Midbrain (tissue), 1 donor: ENCODE data around the gene XRCC3.

ENCODE experiments used
- DNase-seq: peaks from one replicate; lab custom pipeline; 2025; lab: John Stamatoyannopoulos, UW

Gene XRCC3

DNA sequence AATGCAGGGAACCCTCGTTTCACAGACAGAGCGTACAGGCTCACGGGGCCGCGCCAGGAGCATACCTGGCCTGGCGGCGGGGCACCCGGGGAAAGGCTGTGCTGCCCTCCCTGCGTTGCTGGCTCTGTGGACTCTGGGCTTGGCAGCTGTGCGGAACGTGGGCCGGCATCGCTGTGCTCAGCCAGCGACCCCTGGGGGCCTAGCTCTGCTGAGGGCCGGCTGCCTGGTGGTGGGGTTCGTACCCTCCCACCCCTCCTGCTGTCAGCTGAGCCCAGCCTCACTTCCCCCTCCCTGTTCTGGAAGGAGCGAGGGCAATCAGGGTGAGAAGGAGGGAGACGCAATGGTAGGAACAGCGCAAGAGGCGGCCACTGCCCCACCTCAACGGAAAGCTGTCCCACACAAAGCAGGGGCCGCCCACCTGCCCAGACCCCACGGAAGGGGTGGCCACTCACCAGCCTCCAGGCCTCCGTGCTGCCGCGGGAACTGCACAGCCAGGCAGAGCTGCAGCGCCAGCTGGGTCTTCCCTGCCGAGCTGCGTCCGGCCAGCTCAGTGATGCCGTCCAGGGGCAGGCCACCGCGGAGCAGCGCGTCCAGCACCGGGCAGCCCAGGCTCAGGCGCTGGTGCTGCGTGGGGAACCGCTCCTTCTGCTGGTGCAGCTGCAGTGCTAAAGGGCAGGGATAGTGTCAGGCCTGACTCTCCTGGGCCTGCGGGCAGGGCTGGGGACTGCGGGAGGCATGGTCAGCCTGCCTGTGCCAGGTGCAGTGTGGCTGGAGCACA is 8.5 kb downstream of the XRCC3 start:
- no peak for DNase-seq

DNA sequence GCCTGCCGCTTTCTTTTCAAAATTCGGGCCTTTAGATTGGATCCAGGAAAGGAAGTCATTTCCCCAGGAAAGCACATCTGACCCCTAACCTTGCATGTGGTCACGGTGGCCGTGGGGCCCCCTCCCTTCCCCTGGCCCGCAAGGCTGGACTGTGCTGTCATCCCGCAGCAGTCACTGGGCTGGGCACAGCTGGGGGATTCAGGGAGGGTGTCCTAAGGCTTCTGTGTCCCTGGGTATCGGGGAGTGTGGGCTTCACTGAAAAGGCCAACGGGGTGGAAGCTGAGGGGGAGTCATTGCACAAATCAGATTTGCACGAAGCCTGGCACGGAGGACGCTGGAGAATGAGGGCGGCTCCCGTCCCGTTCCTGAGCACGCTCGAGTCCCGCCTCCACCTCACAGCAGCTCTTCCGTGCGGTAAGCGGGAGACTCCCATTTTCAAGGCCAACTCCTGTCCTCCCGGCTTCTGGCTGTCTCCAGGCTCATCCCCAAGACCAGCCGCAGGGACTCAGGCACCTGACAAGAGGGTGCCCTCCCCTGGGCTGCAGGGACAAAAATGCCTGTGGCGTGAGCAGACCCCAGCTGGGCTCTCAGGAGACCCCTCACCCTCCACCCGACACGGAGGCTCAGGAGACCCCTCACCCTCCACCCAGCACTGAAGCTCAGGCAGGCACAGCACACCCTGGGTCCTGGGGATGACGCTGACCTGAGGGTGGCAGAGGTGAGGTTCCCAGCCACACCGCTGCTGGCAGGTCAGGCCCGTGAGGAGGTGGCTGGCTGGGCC is 9.6 kb downstream of the XRCC3 start:
- DNase-seq = no peak

DNA sequence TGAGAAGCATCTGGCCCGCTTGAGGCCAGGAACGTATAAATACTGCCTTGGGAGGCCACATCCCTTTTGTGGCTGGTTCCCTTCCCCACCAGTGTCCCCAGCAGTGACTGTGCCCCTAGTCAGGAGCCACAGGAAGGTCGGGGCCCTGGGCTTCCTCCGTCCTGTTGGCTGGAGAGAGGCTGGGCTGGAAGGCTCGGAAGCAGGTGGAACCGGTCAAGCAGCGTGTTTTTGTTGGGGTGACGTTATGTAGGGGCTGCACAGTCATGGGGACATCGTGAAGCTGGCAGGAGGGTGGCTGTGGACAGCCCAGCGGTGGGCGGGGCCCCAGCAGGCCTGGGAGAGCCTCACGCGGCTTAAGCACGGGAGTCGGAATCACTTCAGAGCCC is 10.1 kb downstream of the XRCC3 start:
- no peak for DNase-seq

DNA sequence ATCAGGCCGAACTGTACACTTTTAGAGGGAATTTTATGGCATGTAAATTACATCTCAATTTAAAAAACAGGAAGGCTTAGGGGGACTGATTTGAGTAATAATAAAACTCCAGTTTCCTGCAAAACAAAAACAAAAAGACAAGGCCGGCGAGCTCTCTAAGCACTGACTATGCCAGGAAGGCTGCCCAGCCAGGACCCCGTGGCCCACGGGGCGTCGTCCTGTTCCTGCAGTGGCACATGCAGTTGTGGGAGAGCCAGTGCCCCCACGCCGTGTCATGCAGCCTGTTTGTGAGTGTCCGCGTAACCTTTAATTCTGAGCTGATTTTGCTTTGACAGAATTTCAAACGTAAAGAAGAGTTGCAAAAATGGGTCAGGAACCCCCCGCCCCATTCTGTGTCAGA is 10.5 kb downstream of the XRCC3 start:
- no peak for DNase-seq

DNA sequence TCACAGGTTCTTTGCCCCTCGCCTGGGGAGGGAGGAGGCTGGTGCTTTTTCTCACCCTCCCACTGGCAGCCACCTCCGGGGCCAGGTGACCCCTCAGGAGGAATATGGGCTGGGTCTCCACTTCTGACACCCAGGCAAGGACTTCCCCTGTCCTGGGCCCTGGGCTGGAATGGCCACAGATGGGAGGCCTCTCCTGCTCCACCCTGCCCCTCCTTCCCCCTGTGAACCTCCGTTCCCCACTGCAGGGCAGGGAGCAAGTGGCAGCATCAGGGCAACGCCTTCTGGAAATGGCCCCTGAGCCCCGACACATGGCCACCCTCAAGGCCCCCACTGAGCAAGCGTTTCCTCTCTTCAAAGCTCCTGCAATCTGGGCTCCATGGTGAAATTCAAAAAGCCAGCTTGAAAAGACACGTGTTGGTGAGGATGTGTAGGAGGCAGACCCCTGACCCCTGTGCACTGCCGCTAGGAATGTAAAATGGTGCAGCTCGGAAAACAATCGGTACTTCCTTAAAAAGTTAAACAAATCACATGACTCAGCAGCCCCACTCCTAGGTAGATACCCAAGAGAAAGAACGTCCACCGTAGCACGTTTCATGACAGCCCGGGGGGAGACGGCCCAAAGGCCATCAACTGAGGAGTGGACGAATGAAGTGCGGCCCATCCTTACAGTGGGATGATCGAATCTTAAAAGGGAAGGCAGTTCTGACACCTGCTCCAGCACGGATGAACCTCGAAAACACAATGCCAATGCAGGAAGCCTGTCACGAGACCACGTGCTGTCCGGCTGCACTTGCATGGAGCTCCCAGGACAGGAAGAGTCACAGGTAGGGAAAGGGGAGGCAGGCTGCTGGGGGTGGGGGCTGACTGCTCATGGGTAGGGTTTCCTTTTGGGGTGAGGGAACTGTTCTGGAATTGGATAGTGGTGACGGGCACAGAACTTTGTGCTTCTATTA is 11.5 kb downstream of the XRCC3 start:
- DNase-seq = no peak

DNA sequence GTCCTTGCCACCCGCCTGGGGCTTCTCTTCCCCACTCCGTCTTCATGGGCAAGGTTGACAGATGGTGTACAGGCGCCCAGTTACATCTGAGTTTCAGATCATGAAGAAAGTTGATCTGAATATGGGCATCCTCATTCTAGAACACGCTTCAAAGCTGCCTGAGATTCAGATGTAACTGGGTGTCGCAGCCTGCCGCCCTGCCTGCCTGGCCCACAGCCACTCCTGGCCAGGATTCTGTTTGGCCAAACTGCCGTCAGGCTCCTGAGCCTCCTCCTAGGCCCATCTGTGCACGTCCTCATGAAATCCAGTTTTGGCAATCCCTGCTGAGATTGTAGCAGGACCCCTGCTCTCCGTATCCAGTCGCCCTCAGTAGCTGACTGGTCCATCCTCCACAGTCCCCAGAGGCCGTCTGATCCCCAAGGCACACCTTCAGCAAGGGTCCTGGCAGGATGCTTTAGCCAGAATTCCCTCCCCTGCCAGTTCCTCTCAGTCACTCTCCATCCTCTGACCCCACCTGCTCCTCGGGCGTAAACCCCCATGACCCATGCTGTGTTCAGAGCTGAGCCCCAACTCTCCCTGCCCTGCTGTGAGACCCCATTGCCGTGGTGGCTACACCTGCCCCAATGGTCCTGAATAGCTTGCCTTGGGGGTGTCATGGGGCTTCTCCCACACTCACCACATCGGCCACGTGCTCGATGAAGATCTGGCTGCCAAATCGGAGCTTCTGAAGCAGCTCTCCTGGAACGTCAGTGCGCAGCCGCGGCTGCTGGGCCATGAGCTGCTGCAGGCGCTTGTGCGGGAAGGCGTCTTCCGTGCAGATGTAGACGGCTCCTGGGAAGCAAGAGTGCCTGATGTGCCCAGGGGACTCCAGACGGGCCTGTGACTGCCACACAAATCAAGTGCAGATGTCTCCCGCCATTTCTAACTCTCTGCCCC is 12.5 kb downstream of the XRCC3 start:
- no peak for DNase-seq

DNA sequence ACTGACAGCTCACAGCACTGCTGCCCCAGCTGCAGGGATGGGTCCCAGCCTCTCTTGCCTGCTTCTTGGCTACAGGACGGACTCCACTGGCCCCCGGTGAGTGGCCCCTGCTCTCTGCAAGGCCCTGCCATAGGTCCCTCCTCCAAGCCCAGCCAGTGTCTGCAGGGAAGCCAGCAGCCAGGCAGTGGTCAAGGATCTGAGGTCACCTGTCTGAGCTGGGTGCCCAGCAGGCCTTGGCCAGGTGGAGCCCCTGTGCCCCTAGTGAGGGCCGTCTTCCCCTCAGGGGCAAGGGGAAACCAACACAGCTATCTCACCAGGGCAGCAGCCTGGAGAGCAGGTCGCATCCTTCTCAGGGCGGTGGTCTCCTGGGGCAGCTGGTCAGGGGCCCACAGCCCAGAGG is 13.2 kb downstream of the XRCC3 start:
- DNase-seq = no peak

DNA sequence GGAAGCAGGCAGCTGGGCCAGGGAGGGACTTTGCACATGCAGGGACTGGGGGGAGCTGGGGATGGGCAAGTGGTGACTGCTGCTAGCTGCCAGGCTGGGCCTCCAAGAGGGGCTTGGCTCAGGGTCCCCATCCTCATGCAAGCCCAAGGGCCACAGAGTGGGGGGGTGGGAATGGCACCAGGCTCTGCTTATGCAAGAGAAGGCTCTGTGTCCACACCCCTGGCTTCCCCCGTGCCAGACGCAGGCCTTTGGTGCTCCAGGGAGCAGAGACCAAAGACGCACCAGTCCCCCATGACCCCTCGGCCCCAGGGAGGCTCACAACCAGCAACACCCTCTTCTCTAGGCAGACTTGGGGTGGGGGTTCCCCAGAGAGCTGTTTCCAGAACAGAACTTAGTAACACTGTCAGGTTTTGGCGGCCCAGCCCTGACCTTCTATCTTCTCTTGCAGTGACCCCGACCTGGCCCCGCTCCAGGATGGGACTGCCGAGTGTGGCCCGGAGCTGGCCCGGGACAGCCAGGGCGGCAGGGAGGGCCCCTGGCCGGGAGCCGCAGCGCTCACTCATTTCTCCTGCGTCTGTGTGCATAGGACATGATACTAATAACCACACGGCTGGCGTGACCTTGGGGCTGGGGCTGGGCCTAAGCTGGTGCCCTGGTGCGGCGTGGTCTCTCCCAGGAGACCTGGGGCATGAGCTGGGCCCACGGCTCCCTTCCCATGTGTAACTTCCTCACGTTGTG is 14.3 kb downstream of the XRCC3 start:
- DNase-seq = no peak

DNA sequence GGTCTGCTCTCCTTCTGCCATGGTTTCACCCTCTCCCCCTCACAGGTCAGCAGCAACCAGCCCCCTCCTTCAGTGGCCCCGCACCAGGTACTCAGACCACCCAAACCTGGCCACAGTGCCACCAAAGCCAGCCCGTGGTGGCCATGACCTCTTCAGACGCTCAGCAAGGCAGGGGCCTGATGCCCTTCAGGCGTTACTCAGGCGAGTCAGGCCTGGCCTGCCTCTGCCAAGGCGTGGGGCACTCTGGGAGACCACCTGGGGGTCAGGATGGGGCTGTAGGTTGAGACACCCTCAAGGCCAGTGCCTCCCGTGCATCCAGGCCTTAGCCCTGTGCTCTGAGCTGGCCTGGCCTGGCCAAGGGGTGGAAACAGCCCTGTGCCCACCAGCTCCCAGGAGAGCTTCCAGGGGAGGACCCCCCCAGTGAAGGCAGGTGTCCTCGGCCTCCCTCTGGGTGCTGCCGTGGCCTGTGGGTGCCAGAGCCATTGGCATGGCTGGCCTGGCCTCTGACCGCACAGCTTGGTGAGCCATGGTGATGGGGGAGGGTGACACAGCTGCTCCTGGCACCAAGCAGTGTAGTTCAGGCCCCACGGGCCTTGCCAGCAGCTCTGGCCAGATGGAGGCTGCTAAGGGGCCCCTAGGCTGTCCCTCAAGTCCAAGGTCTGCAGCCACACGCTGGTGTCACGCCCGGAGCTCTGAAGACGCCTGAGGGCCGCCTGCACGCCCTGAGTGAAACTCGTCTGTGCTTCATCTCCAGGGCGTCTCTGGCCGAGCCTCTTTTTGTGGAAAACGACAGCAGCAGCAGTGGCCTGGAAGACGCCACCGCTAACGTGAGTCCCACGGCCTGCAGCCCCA is 15.1 kb downstream of the XRCC3 start:
- peak; percentile 58 for DNase-seq

DNA sequence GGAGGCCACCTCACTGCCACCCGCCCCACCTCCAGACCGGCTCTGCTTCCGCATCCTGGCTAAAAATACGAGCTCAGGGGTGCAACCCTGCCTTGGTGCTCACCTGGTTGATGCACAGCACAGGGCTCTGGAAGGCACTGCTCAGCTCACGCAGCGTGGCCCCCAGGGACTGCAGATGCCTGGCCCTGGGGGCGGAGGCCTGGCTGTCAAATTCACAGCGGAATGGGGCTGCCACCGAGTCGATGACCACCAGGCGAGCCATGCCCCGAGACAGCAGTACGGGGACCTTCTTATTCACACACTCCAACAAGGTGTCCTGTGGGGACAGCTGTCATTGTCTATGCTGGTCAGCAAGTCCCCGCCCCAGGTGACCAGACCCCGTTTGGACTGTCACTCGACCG is 16.0 kb downstream of the XRCC3 start:
- DNase-seq = no peak

DNA sequence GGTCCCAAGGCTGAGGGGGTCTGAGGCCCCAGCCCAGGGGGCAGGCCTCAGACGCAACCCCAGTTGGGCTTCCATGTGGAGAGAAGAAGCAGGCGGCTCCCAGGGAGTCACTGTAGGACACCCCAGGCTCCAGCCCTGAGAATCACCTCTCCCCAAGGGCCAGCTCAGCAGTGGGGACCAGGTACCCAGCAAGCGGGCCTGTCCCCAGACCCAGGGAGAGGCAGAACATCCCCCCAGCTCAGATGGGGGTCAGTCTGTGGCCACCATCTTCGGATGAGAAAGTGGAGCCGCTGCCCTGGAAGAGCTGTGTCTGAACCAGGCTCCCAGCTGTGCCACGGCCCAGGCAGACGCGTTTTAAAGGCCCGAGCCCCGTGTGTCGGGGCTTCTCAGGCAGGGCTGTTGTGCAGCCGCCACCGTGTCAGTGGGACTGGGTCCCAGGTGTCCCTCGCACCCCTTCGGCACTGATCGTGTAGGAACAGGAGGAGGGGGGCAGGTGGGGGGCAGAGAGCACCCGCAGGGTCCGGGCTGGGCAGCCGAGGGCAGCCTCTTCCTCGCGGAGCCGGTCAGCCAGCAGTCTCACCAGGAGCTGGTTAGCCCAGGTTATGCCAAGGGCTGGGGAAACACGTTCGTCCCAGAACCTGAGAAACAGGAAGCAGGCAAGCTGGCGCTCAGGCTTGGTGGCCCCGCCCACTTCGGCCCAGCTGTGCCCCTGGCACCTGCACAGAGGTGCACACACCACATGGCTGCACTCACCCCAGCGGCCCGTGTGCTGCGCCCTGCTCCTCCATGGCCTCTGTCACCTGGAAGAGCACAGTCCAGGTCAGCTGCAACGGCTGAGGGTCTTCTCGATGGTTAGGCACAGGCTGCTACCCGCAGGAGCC is 16.6 kb downstream of the XRCC3 start:
- DNase-seq = no peak

DNA sequence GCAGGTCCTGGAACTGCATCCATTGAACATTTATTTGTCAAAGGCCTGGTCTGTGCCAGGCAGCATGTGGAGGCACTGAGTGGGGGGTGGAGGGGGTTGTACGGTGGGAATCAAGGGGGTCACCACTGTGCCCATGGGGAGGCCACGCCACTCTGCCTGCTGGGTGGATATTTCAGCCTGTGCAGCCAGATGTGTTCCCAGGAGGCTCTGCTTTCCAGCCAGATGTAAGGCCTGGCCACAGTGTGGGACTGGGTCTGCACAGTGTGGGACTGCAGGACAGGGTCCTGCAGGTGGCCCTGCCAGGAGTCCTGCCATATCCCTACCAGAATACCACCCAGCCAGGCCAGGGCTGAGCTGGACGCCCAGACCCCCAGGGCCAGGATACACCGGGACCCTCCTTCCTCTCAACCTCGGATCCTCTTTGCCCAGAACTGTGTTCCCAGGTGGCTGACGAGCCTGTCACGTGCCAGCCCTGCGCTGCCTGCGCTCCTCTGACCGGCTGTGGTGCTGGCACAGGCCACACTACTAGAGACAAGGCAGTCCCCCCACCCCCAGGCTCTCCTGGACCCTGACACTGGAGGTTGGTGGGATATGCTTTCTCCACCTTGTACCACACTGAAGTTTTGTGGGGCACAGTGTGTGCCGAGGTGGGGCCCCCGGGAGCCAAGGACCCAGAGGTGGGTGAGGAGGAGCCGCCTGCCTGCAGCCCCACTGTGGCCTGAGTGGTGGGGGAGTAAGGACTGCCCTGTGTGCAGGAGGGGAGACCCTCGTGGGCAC is 17.5 kb downstream of the XRCC3 start:
- no peak for DNase-seq

DNA sequence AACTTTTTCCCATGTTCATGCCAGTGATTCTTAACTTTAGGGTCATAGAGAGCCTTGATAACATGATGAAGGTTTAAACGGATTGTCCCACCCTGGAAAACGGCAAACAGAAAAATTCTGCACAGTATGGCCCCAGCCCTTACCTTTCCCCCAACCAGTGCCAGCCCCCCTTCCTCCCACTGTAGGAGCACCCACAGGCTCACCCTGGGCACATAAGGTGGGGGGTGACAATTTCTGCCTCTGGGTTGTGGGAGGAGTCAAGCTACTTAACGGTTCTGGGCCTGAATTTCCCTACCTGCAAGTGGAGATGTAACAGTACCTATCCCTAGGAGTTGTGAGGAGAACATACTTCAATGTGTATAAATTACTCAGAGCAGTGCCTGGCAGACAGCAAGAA is 18.0 kb downstream of the XRCC3 start:
- DNase-seq = no peak

DNA sequence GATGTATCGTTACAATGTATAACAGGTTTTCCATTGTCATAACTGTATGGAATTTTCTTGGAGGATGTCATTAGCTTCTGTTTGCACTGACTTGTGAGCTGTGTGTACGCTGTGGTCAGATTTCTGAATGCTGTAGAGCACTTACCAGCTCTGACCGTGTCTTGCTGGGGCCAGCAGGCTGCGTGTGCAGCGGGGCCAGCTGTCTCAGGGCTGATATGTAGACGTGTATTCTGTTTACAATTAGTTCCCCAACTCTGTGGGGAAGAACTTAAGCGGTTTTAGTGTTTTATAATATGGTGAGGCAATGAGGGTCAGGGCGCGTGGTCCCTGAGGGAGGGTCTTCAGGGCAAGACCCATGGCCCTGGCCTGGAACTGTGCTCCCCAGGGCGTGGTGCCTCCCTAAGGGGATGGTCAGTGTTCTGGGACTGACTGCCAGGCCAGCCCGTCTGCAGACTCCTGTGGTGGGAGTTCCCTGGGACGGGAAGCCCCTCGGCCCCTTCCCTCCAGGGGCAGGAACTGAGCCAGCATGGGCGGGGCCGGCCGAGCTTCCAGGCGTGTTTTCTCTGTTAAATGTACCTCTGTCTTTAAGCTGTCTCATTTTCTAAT is 18.7 kb downstream of the XRCC3 start:
- DNase-seq = no peak

DNA sequence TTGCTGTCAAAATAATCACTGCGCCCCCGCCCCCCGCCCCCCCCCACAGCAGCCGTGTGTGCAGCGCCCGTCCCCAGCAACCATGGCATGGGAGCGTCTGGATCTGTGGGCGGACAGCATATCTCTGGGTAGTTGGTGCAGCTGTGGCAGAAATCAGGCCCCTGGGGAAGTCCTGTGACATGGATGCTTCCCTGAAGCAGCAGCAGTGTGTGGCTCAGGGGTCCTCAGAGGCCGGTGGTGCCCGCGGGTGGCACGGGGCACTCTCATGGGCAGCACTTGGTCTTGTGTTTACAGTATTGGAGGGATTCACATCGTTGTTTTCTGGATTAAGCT is 19.2 kb downstream of the XRCC3 start:
- DNase-seq = no peak

DNA sequence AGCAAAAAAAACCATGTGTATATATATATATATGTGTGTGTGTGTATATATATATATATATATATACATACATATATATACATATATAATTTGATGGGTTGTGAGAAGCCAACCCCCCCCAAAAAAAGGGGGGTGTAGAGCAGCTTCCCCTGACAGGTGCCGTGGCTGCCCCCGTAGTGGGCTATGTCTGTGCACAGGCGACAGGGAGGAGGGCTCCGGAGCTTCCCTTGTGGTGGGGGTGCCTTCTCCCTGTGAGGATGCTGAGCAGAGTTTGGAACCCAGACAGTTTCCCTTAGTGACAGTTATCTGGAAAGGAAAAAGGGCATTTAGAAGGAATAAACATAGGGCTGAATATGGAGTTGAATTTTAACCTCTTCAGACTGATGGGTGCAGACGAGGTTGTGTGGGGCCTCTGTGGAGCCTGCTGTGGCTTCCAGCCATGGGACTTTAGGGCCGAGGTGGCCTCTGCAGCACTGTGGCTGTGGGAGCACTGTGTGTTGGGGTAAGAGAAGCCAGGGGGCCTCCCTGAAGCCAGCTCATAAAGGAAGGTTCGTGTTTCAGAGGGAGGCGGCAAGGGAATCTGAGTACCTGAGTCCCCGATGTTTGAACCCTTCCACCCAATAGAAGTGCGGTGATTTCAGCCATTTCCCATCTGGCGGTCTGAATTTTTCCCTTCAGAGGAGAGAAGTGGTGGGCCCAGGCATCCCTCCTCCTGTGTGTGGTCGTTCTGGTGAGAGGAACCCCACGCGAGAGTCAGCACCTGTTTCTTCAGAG is 19.8 kb downstream of the XRCC3 start:
- DNase-seq = no peak

DNA sequence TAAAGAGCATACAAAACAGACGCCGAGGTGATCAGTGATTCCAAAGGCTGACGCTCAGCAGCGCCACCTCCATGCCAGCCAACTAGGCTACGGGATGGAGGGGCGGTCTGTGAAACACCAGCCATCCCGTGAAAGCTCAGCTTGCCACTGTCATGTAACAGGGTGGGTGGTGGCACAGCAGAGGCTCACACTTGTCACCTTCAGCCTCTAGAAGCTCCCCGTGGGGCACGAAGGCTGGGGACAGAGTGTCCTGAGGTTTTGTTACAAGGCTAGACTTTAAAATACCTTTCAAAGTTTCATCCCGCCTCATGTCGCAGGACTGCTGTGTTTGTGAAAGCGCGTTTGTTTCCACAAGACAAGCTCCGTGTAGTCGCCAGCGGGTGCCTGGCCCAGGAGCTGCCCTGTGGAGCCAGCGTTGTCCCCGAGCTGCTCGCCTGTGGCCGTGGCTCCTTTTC is 20.7 kb downstream of the XRCC3 start:
- peak; percentile 7 for DNase-seq
